Prostate gland (tissue), 2 donors: ENCODE measurements around the gene BHMT2. TPM values are rescaled to one million over a fixed set of nuclear protein-coding genes. Genes with fewer than 3 reads are reported as not detected.

Source experiments
- DNase-seq: peaks from one replicate; pipeline ENCODE4 v3.0.0-alpha.2; 2019; ENCODE audit warnings: low spot score
- H3K27ac ChIP-seq, 2 donors: fragments of 200-600 bp; sonication (generic); 2 replicates each; pipeline ENCODE4 v1.5.1; 2017 to 2019
- H3K27me3 ChIP-seq: fragments of 200-600 bp; sonication (generic); replicated peaks from 2 replicates; pipeline ENCODE4 v1.5.1; 2019; ENCODE audit not compliant: insufficient read depth
- H3K36me3 ChIP-seq, 2 donors: fragments of 200-600 bp; sonication (generic); 1 replicate in 1 of 2; 2 replicates in 1 of 2; pipeline versions ENCODE4 v1.5.1 to v1.8.1; 2017 to 2019
- H3K4me1 ChIP-seq: fragments of 200-600 bp; sonication (generic); replicated peaks from 2 replicates; pipeline ENCODE4 v1.5.1; 2019
- H3K4me3 ChIP-seq, 2 donors: fragments of 200-600 bp; sonication (generic); 2 replicates each; pipeline ENCODE4 v1.5.1; 2017 to 2019
- H3K9me3 ChIP-seq: fragments of 200-600 bp; sonication (generic); 2 replicates; pipeline ENCODE4 v1.5.1; 2017
- POLR2A ChIP-seq: fragments of 450-650 bp; IDR thresholded peaks from one replicate; pipeline ENCODE4 v1.6.1; 2016; ENCODE audit warnings: antibody characterized with exemption, mild to moderate bottlenecking
- POLR2AphosphoS5 ChIP-seq: sonication (generic); formaldehyde crosslinking; IDR thresholded peaks from one replicate; pipeline ENCODE4 v1.6.1; 2017; ENCODE audit warnings: antibody characterized with exemption
- WGBS: methylation state at CpG from one replicate; pipeline ENCODE4 v1.1.5; 2018; 5-methylcytosine and 5-hydroxymethylcytosine counted together
- intact Hi-C: fragments of 100-400 bp; cut with DNase I; formaldehyde crosslinking; loops from one replicate; pipeline ENCODE4 v1.14.2; 2022
- total RNA-seq, 2 donors: library from RNA; depleted of rRNA; stranded (reverse); fragments of >200 nt; gene quantifications; one replicate each; pipeline ENCODE4 v1.1.0, GENCODE V29; 2016
- TF ChIP-seq, protein P1 (sequence below), 4 experiments: fragments of 200-600 bp in 2 of 4; fragments of 450-650 bp in 2 of 4; sonication (generic) in 2 of 4; IDR thresholded peaks; 1 replicate in 3 of 4; 2 replicates in 1 of 4; pipeline ENCODE4 v1.5.1; 2016 to 2019; ENCODE audit warnings: antibody characterized with exemption in 4 of 4, mild to moderate bottlenecking in 2 of 4, moderate library complexity in 2 of 4

BHMT2 gene
- total RNA-seq, 2 donors from 2014 or later: 4.0 to 7.4 TPM

DNA sequence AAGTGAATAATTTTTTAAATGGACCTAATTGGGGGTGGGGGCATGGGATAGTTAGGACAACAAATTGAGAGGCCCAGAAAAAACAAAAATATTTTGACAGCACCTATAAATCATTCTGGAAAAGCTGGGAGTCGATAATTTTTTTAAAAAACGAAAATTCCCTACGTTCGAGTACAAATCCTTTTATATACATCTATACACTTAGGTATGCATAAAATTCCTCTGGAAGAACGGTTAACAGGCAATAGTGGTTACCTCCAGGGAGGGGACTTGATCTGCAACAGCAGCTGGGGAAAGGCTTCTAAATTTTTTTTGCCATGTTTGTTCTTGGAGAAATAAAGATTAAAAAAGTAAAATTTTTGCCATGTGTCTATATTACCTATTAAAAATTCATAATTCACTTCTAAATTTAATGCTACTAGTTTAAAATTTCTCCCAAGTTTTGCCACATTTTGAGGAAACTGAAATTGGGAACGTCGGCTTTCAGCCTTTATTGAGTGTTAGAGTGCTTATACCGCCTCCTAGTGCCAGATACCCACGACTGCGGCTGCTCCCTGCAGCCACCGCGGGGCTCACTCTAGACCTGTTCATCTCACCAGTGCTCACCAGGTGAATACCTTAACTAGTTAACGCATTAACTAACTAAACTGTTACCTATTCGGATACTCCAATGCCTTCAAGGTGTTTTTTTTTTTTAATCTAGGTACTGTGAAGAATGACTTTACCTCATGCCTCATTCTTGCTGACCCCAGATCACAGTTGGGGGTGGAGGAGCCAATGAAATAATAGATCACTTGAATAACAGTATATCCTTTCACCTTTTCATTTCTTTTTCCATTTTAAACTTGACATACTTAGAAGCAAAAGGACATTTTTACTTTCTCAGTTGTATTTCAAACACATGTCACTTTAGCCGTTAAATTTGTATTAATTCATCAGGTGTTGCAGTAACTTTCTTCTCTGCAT, 40.2 kb downstream of the BHMT2 start:
- Histone ChIP-seq H3K36me3 (no peaks in the 10 kb centered on the region), H3K4me1 (no peaks in the 10 kb centered on the region), H3K9me3 (no peaks in the 10 kb centered on the region), H3K27ac (no peak overlapping the region), H3K27me3 (peaks cover 16% of the 10 kb centered on the region), H3K4me3 (no peak overlapping the region)
- TF ChIP-seq POLR2A: no peak
- intact Hi-C loops: no loop called here
- WGBS: 70% methylated on average over 15 of the region's 15 CpGs
- DNase-seq: no peak

DNA sequence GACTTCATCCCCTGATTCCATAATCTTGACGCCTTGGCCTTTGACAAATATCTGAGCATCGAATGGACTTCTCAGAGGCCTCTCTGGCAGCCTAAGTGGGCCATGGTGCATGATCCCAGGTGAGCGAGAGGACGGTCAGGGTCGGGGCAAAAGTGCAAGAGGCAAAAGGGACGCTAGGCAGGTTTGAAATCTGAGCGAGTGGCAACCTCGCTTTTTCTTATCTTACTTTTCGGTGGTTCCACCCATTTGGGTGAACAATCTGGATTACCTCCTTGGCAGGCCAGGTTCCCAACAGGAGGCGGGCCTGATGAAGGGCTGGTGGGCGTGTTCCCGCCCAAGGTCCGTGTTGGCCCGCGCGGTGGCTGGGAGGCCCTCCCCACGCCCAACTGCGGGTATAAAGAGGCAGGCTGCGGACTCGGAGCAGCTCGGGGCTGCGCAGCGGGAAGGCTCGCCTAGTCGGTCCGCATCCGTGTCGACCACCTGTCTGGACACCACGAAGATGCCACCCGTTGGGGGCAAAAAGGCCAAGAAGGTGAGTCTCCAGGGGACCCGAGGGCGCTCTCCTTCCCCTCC, 41.9 kb downstream of the BHMT2 start, which contains the start of gene BHMT:
TSS of gene BHMT (plus strand) at position 423 of the 573 bp plus-strand sequence. CDS start at position 500, 77 bp downstream.
- TF ChIP-seq POLR2AphosphoS5 (no peak), POLR2A (no peak)
- TF ChIP-seq, protein P1, sequence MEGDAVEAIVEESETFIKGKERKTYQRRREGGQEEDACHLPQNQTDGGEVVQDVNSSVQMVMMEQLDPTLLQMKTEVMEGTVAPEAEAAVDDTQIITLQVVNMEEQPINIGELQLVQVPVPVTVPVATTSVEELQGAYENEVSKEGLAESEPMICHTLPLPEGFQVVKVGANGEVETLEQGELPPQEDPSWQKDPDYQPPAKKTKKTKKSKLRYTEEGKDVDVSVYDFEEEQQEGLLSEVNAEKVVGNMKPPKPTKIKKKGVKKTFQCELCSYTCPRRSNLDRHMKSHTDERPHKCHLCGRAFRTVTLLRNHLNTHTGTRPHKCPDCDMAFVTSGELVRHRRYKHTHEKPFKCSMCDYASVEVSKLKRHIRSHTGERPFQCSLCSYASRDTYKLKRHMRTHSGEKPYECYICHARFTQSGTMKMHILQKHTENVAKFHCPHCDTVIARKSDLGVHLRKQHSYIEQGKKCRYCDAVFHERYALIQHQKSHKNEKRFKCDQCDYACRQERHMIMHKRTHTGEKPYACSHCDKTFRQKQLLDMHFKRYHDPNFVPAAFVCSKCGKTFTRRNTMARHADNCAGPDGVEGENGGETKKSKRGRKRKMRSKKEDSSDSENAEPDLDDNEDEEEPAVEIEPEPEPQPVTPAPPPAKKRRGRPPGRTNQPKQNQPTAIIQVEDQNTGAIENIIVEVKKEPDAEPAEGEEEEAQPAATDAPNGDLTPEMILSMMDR (IDR thresholded peaks at IDR 0.05): no peak
- intact Hi-C loops: no loop called here
- Histone ChIP-seq H3K4me1 (no peaks in the 10 kb centered on the region), H3K36me3 (no peaks in the 10 kb centered on the region), H3K27ac (no peak within 1 kb of the TSS), H3K9me3 (no peaks in the 10 kb centered on the region), H3K4me3 (no peak within 1 kb of the TSS), H3K27me3 (peaks cover 16% of the 10 kb centered on the region)
- WGBS: 39% methylated on average over 28 of the region's 32 CpGs
- no peak for DNase-seq

GRCh38 chr5:79111960-79112702, 42.6 kb downstream of the BHMT2 start:
- no peak overlapping the region for H3K4me3 ChIP-seq
- peaks cover 16% of the 10 kb centered on the region for H3K27me3 ChIP-seq
- intact Hi-C loops: no loop called here
- TF ChIP-seq, protein P1 (IDR thresholded peaks at IDR 0.05): no peak
- TF ChIP-seq POLR2AphosphoS5: no peak
- no peak for TF ChIP-seq POLR2A
- H3K36me3 ChIP-seq: no peaks in the 10 kb centered on the region
- no peak overlapping the region for H3K27ac ChIP-seq
- no peaks in the 10 kb centered on the region for H3K9me3 ChIP-seq
- whole genome bisulfite sequencing: 12% methylated on average over 39 of the region's 39 CpGs
- no peaks in the 10 kb centered on the region for H3K4me1 ChIP-seq
- no peak for DNase-seq

DNA sequence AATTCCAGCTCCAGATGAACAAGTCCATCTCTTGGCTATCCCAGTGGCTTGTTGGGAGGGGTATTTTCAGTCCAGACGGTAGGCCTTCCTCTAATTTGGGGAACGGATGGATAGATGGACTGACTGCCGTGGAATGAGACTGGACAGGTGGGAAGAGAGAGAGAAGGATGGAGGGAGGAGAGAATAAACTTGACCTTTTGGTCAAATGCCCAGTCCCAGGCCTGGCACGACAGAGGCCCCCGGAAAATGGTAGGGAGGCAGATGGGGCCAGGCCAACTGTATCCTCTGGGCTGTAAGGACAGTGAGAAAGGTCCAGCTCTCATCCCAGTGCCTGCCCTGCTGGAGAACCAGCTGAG, 43.1 kb downstream of the BHMT2 start:
- H3K4me1 ChIP-seq: no peaks in the 10 kb centered on the region
- H3K4me3 ChIP-seq: no peak overlapping the region
- peaks cover 16% of the 10 kb centered on the region for H3K27me3 ChIP-seq
- no peaks in the 10 kb centered on the region for H3K36me3 ChIP-seq
- TF ChIP-seq POLR2A: no peak
- TF ChIP-seq, protein P1 (IDR thresholded peaks at IDR 0.05): no peak
- no peak for TF ChIP-seq POLR2AphosphoS5
- intact Hi-C loops: no loop called here
- no peak overlapping the region for H3K27ac ChIP-seq
- H3K9me3 ChIP-seq: no peaks in the 10 kb centered on the region
- WGBS: 90% methylated on average over 5 of the region's 5 CpGs
- DNase-seq: no peak

GRCh38 chr5:79119486-79119885, 49.9 kb downstream of the BHMT2 start:
- 68% methylated on average over 4 of the region's 4 CpGs for WGBS
- no peak for TF ChIP-seq POLR2A
- TF ChIP-seq, protein P1 (IDR thresholded peaks at IDR 0.05): no peak
- TF ChIP-seq POLR2AphosphoS5: no peak
- peaks cover under 1% of the 10 kb centered on the region for H3K27me3 ChIP-seq
- DNase-seq: no peak
- H3K4me3 ChIP-seq: no peak overlapping the region
- no peaks in the 10 kb centered on the region for H3K9me3 ChIP-seq
- intact Hi-C loops: no loop called here
- H3K27ac ChIP-seq: no peak overlapping the region
- no peaks in the 10 kb centered on the region for H3K4me1 ChIP-seq
- no peaks in the 10 kb centered on the region for H3K36me3 ChIP-seq
